KBM-7 (cell line): Measurements from ENCODE around the gene SMYD4.
"Not testable (repeated sequence)": the region's sequence is repeated elsewhere in the genome, so short reads cannot be mapped to it uniquely, and the experiment has no call there.

Experiments used
- DNase-seq: peaks from one replicate; pipeline ENCODE4 v3.0.0-alpha.2; 2015
- in situ Hi-C: fragments of 300-500 bp; cut with MboI; formaldehyde crosslinking; loops from 2 replicates; pipeline ENCODE4 v1.14.3; 2020; ENCODE audit warnings: low sequenced_read_pairs, low pct_unique_long_range_greater_than_20kb, mixed read lengths

SMYD4 gene

GRCh38 chr17:1834380-1835149, 4.9 kb upstream of the SMYD4 start:
- no peak for DNase-seq
- in situ Hi-C loops: no loop called here

DNA sequence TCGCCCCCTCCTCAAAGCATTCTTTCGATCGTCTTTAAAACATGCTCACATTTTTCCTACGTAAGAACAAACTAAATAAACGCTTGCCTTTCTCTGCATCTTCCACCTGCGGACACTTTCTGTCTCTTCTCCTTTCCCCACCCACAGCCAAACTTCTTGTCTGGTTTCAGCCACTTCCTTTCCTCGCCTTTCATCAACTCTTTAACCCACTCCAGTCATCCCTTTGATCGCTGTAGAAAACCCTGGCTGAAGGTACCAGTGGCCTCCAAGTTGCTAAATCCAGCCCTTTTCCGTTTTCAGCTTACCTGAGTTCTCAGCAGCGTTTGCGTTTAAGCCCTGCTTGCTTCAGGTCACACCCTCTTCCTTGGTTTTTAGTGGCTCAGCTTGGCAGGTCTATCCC, 586 bp upstream of the SMYD4 start:
- peak; percentile 50 for DNase-seq

DNA sequence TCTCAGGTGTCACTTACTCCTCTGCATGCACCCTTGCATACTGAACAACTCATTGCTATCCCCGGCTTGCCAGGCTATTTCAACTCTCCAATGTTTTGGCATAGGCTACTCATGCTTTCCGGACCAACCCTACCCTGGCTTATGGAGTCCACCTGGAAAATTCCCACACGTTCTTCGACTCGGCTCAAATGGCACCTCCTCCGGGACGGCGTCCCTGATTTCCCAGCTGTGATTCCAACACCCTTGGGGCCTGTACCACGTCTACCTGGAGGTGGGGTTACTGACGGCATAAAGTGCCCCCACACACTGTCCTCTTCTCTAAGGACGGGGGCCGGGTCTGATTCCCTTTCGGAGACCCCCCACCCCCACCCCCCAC, 498 bp downstream of the SMYD4 start:
- DNase-seq: no peak
- in situ Hi-C loops: no loop called here

More for the DNA sequence above, 586 bp upstream of the SMYD4 start:
- in situ Hi-C loops: no loop called here

DNA sequence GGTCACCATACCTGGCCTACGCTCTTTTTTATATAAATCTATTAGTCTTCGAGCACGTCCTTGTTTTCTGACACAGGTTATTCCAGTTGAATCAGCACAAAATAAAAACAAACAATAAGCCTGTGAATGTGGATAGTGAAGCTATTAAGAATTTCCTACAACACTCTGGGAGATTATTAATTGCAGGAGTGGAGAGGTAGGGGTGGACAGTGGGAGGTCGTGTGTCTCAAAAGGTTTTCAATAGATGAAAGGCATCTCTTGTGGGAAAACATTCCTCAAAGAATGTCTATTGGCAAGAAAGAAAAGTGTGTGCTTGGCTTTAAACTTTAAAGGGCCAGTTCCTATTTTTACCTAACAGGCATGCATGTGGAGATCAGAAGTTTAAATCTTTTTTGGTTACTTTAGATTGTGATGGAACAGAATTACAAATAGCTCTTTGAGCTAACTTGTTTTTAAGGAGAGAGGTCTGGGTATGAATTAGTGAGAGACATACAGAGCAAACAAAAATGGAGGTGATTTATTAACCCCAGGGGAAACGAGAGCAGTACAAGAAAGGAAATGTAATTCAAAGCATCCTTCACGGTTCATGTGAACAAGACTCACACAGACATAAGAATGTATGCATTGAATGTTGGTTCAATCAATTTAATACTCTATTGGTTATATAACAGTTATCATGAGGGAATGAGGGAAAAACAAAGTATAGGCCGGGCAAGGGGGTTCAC, 9.0 kb downstream of the SMYD4 start:
- no peak for DNase-seq
- in situ Hi-C loops: no loop called here

DNA sequence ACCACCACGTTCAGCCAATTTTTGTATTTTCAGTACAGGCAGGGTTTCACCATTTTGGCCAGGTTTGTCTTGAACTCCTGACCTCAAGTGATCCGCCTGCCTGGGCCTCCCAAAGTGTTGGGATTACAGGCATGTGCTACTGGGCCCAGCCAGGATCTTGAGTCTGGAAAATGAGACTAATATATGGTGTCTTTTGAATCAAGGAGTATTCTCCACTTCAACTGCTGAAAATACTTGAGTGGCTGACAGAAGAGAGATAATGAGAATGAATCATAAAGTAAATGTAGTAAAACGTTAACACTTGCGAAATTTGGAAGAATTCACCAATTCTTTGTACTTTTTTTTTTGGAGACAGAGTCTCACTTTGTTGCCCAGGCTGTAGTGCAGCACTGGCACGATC, 16.6 kb downstream of the SMYD4 start:
- DNase-seq: no peak

GRCh38 chr17:1810450-1811103, 19.1 kb downstream of the SMYD4 start:
- no peak for DNase-seq
- in situ Hi-C loops: no loop called here

More for the DNA sequence above, 16.6 kb downstream of the SMYD4 start:
- in situ Hi-C loops: no loop called here

GRCh38 chr17:1809815-1810214, 19.9 kb downstream of the SMYD4 start:
- DNase-seq, in situ Hi-C loops: not testable (repeated sequence)

- in situ Hi-C loops: no loop called here
- DNase-seq: no peak
Observed at GRCh38 chr17:1808644-1809043, 21.1 kb downstream of the SMYD4 start.

- in situ Hi-C loops: no loop called here
- DNase-seq: no peak
Observed at GRCh38 chr17:1807890-1808289, 21.8 kb downstream of the SMYD4 start.

- in situ Hi-C loops: no loop called here
- DNase-seq: no peak
Observed at GRCh38 chr17:1803280-1803679, 26.4 kb downstream of the SMYD4 start.

- in situ Hi-C loops: no loop called here
- no peak for DNase-seq
Observed at GRCh38 chr17:1802429-1802828, 27.3 kb downstream of the SMYD4 start.

GRCh38 chr17:1800712-1801111, 29.0 kb downstream of the SMYD4 start:
- DNase-seq: no peak
- in situ Hi-C loops: no loop called here

DNA sequence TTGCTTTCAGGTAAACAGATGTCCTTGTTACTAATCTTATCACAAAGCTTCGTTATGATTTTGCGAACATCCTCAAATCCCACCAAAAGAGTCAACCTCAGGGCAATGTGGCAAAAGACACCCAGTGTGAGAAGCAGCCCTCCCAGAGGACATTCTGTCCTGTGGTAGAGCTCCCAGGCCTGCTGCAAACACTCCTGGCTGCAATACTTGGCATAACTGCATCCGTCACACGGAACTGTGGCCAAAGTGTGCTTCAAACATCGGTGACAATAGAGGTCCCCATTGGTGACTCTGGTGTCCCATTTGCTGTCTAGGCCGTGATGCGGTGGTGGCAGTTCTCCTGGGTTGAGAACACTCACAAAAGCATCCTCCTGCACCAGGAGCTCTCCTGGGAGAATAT, 29.5 kb downstream of the SMYD4 start:
- in situ Hi-C loops: no loop called here
- DNase-seq: no peak

DNA sequence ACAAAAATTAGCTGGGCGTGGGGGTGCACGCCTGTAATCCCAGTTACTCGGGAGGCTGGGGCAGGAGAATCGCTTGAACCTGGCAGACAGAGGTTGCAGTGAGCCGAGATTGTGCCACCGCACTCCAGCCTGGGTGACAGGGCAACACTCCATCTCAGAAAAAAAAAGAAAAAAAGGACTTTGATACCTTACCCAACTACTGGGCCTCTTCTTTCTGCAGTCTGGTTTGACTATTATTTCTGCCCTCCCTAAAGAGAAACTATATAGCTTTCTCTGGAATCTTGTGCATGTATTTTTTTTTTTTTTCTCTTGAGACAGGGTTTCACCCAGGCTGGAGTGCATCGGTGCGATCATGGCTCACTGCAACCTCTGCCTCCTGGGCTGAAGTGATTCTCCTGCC, 31.9 kb downstream of the SMYD4 start:
- in situ Hi-C loops, DNase-seq: not testable (repeated sequence)

DNA sequence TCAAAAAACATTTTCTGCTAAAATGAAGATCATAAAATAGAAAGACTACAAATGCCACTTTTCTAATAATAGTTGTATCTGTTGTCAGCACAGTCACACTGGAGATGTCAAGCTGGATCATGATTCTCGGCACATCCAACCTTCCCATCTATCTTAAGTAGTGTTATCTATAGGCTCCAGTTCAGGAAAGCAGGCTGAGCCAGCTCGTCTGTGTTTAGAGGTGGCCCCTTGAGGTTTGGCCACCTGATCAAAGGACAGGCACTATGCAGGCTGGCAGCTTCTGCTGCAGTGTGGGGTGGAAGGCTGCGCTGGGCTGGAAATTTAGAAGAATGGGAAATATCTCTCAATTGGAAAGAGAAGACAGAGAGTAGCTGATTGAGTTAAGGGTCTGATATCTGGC, 32.4 kb downstream of the SMYD4 start:
- DNase-seq: no peak
- in situ Hi-C loops: no loop called here

- in situ Hi-C loops: no loop called here
- no peak for DNase-seq
Observed at GRCh38 chr17:1796800-1797199, 32.9 kb downstream of the SMYD4 start.

DNA sequence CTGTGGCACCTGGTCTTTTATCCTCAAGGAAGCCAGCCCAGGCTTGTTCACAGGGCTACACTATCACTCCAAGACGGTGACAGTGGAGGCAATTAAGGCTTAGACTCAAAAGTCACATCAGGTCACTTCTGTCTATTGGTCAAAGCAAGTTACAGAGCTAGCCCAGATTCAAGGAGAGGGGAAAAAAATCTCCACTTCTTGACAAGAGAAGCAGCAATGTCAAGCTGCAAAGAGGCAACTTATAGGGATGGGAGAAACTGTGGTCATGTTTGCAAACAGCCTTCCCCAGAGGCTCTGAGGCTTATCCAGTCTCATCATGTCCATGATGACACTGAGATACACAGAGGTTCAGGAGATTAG, 36.3 kb downstream of the SMYD4 start:
- no peak for DNase-seq
- in situ Hi-C loops: no loop called here

GRCh38 chr17:1792495-1793446, 36.9 kb downstream of the SMYD4 start:
- DNase-seq: no peak
- in situ Hi-C loops: no loop called here

DNA sequence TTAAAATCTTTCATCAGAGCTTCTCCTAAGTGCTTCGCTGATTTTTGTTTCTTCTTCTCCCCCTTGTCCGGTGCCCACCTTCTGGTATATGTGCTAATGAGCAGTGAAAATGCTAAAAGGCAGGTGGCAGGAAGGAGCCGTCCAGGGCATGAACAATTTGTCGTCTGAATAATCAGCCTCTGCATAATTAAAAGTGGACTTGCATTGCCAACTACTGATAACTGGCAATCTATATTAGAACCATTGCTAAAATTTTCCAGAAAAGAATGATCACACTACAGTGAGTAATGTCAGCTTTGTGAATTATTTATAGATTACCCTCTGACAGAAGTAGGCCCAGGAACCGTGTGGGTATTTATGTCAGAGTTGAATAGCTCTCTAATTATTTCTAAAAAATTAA, 39.8 kb downstream of the SMYD4 start:
- in situ Hi-C loops: no loop called here
- DNase-seq: no peak
